C4-2B (cell line): ENCODE results near the gene ARHGAP26.

ENCODE experiments used
- ZFX ChIP-seq: fragments of 450-650 bp; IDR thresholded peaks from 2 replicates; pipeline ENCODE4 v1.6.1; 2017
- TF ChIP-seq, protein P1 (sequence below): fragments of 450-650 bp; conservative IDR thresholded peaks from 2 replicates; pipeline ENCODE4 v1.5.1; 2017; ENCODE audit warnings: mild to moderate bottlenecking

GRCh38 chr5:143205386-143205785 lies 435.2 kb downstream of the ARHGAP26 start:
- TF ChIP-seq, protein P1, sequence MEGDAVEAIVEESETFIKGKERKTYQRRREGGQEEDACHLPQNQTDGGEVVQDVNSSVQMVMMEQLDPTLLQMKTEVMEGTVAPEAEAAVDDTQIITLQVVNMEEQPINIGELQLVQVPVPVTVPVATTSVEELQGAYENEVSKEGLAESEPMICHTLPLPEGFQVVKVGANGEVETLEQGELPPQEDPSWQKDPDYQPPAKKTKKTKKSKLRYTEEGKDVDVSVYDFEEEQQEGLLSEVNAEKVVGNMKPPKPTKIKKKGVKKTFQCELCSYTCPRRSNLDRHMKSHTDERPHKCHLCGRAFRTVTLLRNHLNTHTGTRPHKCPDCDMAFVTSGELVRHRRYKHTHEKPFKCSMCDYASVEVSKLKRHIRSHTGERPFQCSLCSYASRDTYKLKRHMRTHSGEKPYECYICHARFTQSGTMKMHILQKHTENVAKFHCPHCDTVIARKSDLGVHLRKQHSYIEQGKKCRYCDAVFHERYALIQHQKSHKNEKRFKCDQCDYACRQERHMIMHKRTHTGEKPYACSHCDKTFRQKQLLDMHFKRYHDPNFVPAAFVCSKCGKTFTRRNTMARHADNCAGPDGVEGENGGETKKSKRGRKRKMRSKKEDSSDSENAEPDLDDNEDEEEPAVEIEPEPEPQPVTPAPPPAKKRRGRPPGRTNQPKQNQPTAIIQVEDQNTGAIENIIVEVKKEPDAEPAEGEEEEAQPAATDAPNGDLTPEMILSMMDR: no peak
- TF ChIP-seq ZFX: no peak
